Stimulated activated CD8-positive, alpha-beta memory T cell treated with anti-CD3 and anti-CD28 coated beads, Interleukin-7, amount 100 ng/mL, for 24 hours (primary cell): ENCODE results near the gene HOXB9.

Experiments
- DNase-seq: peaks from one replicate; pipeline ENCODE4 v3.0.0-alpha.2; 2020; ENCODE audit warnings: low read depth

Gene HOXB9

DNA sequence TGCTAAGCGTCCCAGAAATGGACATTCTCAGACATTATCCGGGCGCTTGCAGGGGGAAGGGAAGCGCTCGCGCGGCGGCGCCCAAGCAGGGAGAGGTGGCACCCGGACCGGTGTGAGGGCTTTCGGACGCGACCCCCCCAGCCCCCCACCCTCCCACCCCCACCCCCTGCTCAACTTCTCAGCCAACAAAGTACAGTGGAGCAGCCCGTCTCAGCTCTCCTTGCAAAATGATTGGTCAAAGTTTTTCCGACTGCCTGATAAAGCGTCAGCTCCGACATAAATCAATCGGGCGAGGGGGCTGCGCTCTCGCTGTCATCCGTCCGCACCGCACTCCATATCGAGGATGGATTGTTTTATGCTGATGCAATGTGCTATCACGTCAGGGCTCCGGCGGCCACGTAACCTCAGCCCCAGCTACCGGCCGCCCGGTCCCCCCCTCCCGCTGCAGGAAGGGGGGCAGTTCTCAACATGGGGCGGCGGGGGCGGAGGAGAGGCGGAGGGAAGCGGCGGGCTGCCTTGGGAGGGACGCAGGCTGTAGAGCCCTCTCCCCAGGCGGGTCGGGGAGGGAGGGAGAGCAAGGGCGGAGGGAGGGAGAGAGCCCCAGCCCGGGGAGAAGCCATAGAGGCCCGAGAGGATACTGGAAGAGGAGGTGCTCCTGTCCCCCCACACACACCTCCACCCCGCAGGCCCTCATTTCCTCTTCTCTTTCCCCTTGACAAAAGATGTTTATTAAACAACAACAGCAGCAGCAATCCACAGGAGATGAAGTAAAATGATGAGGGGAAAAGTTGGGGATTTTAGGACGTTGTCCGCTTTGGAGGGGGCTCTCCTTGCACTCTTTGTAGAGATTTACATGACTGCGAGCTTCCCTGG is at the start of gene HOXB9:
TSS of gene HOXB9 (minus strand) at position 114 of the 873 bp plus-strand sequence. CDS start at position 25, 89 bp downstream.
- DNase-seq = no peak

DNA sequence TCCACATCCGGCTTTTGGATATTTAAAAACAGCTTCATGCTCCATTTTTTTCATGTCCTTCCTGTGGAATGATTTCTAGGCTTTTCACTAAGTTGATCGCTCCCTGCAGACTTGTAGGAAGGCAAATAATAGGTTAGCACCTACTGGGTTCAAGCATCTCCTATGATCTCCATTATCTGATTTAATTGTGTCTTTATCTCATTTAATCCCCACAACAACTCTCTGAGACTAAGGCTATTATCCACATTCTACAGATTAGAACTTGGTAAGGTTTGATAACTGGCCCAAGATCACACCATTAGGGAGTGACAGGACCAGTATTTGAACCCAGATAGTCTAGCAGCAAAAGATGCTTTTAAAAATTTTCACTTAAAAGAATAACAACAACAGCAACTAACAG is 46.2 kb upstream of the HOXB9 start:
- DNase-seq = no peak

DNA sequence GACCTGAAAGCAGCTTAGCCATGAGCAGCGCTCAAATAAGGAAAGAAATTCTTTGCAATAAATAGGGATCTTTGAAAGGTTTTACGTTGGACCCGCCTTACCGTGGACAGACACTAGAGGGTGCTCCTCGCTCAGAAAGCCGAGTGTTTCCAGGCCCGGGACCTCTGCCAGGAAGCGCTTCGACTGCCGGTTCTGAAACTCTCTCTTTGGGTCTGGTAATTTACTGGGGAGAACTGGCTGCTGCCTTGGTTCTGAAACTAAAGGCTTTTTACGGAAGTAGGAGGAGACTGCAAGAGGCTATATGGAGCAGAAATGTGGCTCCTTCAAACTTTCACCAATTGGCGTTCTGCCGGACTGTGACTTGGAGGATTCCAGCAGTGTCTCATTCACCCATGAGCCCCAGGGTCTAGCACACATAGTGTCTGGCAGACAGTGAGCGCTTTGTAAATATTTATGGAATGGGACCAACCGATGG is 45.6 kb upstream of the HOXB9 start:
- DNase-seq = peak; percentile 55

DNA sequence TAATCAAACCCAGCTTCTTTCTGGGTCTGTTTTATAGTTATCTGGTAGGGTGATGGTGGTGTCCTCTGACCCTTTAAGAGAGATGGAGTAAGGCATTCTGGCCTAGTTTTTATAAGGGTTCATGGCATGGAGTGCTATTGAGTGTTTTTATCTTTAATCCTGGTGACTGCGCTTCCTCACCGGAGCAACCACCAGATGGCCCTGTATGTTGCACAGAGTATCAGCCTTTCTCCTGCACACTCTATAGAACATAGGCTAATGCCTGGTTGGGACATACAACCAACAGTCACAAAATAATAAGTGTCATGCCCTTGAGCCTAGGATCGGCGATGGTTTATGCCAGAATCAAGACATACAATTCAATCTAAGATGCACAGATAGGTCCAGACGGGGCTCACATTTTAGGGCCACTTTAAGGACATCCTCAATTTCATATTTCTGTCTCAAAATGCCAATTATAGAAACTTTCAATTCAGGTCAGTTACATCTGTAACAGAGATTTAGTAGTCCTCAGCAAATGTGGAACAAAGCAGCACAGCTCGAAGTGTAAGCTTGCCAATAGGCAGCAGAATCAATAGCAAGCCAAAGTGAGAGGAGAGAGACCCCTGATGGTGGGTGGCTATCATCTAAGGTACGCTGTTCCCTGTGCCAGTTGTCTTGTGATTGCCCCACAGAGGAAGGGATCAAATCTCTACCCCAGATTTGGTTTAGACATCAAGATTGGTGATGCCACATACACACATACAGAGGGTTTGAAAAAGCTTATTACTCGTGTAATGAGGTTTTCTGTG is 37.2 kb upstream of the HOXB9 start:
- no peak for DNase-seq

DNA sequence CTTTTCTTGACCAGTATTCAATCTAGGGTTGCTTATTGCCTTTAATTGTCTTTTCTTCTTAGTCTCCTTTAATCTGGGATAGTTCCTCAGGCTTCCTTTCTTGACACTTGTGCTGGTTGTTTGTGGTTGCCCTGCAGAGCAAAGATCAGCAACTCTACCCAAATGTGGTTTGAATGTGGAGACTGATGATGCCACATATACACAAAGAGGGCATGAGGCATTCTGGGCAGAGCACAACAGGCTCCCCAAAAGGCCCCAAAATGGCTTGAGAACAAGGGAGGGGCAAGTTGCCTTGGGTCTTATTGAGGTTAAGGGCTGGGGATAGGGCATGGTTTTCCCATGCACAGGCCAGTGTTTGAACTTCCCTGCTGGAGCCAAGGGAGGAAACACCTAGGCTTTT is 29.8 kb upstream of the HOXB9 start:
- no peak for DNase-seq

DNA sequence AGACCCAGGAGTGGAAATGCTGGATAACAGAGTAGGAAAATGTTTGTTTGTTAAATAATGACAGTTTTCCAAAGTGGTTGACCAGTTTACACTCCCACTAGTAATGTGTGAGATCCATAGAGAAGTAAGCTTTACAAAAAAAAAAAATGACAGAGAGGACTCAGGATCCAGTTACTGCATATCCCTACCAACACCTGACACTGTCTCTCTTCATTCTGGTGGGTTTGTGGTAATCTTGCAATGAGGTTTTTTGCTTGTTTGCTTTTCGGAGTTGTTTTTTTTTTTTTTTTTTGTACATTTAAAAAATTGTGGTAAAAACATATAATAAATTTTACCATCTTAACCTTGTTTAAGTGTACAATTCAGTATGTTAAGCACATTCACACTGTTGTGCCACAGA is 23.6 kb upstream of the HOXB9 start:
- DNase-seq = no peak

DNA sequence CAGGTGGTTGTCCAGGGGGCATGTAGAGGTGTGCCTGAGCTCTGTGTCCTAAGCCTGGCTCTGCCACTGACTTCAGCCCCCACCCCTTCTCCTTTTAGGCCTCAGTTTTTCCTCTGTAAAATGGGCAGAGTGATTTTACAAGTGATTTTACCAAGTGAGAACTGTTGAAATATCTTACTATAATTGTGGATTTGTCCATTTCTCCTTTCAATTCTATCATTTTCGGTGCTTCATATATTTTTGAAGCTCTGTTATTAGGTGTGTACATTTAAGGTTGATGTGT is 21.7 kb upstream of the HOXB9 start:
- DNase-seq = no peak

DNA sequence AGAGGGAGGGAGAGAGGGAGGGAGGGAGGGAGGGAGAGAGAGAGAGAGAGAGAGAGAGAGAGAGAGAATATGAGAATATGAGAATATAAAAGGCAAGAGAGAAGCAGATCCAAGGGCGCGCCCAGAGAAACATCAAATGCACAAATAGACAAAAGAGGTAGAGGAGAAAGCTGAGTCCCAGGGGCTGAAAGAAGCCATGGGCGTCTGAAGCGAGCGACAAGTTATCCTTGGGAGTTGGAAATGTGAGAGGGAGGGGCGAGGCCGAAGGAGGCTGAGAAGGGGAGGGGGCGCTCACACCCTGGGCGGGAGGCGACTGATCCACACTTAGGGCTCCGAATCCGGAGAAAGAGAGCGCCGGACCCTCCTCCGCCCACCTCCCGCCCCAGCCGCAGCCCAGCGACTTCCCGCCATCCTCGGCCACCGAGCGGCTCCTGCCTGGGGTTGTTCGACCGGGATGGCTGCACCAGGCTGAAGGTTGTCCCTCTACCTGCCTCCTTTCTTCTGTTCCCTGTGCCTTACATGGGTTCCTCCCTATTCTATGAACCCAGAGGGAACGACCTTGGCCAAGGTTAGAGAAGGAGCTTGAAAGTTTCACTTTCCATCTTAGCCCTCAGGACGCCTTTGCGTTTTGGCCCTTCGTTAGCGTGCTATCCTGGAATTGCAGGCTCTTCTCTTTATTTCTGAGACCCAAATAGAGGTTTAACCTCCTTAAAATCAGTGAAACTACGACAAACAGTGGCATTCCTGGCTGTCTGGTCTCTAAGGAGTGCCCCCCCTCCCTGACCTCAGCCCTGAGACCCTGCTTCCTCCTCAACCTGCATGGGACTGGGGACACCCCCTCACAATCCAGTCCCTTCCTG is 21.2 kb upstream of the HOXB9 start:
- no peak for DNase-seq

DNA sequence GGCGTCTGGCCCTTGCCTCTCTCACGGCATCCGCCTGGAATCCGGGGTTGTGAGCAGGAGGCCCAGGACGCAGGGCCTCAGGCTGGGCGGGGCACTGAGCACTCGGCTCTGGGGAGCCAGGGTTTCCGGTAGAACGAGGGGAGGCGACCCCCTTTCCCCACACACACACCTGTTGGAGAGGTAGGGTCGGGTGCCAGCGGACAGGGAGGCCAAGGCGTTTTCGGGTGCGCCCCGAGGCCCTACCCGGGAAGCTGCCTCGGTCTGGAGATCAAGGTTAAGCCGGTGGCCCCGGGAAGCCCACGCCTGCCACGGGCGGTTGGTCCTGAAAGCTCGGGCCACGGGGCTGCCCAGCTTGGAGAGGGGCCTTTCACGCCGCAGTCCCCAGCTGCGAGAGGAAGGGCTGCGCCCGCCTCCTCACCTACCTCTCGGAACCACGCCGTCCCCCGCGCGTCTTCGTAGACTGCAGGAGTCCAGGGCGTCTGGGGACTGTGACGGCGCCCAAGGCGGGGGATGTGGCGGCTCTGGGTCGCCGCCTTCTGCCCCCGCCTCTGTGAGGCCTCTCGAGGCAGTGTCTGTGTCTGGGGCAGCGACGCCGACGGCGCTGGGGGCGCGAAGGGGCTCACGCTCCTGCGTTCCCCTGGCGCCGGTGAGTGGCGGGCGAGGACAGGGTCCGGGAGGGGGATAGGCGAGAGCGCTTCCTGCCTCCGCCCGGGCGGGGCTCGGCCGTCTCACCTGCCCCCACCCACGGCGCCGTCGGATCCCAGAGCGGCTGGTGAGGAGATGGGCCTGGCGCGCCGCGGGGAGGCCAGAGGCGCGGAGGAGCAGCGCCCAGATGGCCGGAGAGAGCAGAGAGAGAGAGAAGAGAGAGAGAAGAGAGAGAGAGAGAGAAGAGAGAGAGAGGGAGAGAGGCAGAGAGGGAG is 20.3 kb upstream of the HOXB9 start:
- no peak for DNase-seq

DNA sequence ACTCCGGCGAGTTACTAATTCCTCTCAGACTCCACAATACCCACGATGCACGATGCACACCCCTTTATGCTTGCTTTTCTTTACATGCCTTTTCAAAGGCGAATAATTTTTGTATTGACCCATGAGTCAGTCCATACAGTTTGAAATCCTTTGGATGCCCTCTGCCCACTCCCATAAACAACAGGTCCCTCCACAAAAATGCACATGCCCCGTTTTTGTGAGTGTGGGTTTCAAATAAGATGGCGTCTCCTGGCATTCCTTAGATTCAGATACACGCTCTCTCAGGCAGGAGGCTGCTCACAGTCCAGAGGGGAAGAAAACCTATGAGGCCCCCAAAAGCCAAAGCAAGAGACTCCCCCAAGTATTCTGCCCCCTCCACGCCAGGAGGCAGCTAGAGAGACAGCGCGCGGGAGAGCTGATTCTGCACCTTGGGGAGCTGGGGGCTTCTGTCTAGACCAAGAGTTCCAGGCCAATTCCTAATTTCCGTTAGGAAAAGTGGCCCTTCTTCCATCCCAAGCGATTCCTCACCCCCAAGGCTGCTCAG is 19.6 kb upstream of the HOXB9 start:
- no peak for DNase-seq

DNA sequence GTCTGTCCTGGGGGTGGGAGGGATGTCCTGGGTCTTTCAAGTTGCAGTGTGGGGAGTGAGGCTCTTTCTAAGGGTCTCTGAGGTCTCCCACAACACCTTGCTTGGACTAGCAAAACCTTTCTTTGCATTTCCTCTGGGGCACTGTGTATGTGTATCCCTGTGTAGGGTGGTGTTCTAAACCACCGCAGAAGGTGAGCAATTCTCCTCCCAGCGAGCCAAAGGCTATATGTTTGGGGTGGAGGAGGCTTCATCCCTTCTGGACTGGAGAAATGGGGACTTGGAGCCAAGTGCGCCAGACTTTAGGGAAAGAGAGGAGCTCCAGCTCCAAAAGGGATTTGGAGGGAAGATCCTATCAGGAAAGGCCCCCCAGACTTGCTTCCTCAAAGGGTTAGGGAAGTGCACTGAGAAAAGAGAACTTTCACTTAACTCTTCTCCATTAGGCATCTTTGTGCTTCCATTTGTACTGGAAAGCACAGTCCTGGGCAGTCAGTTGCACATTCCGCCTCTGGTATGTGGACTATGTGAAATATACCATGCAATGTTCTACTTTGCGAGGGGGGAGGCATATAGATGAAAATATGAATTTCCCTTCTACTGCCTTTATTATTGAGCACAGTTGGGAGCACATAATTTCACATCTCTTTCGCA is 18.9 kb upstream of the HOXB9 start:
- no peak for DNase-seq

DNA sequence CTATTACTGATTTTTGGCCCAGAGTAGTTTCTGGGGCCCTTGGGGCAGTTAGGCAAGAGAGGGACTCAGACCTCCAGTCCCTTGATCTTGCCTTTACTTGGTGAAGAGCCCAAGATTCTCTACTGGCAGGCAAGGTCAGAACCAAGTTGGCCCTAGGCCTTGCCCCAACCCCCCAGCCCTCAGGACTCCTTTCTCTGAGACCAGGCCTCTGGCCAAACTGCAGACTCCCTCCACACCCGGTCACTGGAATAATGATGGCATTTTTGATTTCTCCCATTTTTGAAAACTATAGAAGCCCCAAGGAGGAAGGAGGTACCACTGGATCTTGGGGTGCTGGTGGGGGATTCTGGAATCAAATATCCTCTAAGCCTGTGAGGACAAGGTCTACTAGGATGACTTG is 18.0 kb upstream of the HOXB9 start:
- DNase-seq = no peak

DNA sequence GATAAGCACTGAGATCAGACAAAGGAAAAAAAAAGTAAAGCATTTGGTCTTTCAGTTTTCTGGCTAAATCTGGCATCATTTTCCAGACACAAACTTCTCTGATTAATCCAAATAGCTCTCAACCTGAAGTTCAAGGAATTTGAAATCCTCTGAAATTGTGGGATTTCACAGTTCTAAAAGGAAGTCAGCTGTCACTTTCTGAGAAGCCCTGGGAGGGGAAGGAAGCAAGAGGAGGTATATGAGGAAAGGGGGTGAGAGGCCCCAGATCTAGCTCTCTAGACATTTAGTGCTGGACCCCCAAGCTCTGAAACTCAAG is 17.5 kb upstream of the HOXB9 start:
- no peak for DNase-seq

DNA sequence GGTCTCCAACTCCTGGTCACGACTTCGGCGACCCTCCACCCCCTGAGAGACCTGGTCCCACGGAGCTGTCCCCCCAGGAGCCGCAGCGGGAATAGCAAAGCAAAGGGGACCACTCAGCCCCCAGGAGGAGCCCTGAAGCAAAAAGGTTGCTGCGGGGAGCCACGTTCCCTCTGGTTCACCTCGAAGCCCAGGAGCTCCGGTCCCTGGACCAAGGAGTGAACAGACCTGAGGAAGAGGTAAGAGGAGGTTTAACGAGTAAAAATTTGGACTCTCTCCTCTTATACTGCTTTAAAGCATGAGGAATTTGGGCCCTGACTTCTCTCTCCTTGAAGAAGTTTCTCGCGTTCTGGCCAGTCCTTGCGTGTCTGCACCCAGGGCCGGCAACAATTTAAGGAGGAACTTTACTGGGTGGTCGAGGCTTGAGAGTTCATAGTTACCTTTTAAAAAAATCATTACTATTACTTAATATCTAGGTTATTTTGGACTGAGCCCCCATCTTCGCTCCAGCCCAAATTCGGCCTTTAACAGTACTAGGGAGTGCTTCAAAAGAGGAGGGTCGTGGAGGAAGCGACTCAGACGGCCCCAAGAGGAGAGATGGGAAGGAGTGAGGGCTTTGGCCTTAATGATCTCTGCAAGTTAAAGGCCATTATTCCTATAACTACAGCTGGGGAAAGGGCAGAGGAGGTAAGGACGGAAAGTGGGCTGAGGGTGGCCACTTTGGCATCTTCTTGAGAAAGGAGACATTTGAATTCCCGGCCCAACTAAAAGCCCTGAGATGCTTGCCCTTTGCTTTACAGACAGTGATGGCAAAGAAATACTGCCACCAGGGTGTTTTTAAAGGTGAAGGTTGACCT is 16.9 kb upstream of the HOXB9 start:
- no peak for DNase-seq

DNA sequence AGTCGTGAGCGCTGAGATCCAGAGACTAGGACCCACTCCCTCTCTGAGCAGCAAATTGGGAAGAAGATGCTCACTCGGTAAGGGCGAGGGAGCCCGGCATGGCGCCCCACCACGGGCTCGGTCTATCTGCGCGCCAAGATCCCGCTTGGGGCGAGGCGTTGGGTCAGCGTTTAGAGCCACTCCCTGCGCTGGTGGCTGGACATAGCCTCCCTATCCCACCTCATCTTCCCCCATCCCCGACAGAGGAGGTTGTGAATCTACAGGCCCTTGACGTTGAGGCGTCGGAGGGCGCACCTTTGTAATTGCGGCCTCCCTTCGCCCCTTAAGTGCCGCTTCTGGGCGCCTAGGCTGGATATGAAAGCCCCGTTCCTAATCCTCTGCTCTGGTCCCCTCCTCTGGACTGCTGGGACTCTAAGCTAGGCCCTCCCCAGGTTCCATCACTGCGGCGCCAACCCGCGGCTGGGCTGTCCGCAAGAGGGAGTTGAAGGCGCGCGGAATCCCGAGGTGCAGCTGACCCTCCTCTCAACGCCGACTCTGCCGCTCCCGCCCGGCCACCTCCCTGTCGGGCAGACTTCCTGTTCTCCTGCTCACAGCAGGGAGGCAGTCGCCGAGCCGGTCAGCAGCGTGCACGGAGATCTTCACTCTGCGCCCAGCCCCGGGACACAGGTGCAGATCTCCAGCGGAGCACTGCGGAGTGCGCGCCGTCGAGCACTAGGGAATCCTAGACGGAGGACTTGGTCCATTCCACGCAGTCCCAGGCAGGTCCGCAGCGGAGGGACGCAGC is 16.1 kb upstream of the HOXB9 start:
- no peak for DNase-seq

DNA sequence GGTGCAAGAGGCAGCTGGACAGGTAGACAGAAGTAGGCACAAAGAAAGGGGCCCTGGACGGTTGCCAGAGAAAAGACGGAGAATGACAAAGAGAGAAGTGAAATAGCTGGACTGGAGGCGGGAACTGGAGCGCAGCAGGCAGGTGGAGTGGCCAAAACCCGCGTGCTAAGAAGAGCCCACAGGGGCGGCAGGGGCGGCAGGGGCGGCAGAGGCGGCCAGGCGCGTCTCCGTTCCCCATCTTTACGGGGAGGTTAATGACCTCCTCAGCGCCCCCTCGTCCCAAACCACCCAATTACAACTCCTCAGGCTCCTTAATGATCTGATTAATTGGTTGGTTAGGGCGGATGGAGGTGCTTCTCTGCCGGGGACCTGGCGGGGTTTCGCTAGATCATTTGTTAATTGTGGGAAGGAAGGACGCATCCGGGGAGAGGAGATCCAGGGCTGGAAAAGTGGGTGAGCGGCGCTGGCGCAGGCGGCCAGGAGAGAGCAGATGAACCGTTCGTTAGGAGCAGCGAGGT is 15.4 kb upstream of the HOXB9 start:
- no peak for DNase-seq

DNA sequence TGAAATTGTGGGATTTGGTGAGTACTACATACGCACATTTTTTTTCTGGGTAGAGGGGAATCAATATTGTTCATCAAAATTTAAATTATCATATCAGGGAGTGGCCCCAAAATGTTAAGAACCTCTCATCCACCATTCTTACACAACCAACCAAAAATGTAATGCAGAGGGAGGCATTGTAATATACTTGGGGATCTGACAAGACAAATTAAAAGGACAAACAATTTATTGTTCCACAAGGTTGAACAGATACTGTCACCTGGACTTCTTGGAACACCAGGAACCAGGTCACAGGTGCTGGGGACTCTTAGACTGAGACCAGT is 14.7 kb upstream of the HOXB9 start:
- no peak for DNase-seq

DNA sequence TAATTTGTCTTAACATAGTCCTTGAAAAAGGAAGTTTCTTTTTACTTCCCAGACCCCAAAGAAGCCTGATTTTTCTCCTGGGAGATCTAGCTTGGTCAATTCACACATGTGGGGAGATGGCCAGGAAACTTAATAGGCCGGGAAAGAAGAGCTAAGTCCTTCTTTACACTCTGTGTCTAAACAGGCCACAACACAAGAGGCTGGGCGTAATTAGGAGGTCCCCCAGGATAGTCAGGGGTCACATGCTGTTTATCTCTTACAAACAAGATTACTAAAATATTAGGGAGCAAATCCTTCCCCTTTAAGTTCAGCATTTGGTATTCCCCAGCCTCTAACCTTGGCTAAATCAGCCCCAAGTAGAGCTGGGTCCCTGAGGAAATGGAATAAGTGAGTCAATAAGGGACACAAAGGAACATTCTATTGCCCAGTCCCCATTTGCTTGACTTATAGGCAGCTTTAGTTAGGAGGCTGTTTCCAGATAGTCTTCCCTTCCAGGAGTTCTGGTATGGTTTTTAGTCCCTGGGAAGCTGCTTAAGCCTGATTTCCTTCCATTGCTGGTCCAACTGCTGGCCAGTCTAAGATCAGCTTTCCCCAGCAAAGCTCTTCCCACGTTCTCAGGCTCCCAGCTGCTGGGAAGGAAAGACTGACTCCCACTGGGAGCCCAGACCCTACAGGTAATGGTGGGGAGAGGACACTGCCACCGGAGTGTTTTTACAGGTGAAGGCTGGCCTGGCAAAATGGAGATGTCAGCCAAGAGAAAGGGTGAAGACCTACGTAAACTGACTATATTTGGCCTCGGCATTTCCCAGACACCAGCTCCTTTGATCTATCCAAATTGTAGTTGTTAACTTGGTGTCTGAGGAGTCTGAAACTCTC is 14.1 kb upstream of the HOXB9 start:
- DNase-seq = no peak
